Non-pigmented ciliary epithelial cell (primary cell): ENCODE measurements around the gene SHOX.
"Not testable (repeated sequence)": the region's sequence is repeated elsewhere in the genome, so short reads cannot be mapped to it uniquely, and the experiment has no call there.

Experiments
- DNase-seq: peaks from one replicate; pipeline ENCODE4 v3.0.0-alpha.2; 2010; ENCODE audit warnings: low read depth

The SHOX gene

DNA sequence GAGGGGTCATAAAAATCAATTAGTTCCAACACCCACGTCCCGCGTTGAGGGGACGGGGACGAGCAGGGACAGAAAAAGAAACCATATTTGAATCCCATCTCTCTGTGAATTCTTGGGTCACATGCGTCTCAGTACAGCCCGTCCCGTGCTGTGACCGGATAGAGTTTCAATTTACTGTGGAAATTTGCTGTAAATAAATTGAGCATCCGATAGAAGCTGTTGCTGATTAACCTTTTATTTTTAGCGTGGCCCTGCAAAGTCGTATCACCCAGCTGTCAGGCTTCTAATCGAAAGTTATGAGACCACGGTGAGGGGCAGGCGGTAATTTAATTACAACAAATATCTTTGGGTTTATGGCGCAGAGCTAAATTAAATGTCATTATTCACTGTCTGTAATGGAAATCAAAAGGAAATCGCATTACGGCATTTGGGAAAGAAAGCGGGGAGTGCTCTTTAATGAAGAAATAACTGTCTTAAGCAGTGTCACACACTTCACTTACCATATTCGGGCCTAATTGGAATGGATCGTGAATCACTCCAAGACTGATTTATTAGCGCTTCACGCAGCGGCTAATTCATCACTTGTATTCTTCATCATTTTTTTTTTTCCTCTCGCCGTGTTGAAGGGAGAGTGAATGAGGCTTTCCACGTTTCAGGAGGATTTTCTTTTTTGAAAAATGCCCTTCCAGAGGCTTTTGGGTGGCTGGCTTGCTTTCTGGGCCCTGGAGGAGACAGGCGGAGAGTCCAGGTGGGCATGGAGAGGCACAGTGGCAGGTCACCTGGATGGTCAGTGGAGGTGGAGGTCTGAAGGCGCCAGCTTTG lies 7.3 kb downstream of the SHOX start:
- no peak for DNase-seq

DNA sequence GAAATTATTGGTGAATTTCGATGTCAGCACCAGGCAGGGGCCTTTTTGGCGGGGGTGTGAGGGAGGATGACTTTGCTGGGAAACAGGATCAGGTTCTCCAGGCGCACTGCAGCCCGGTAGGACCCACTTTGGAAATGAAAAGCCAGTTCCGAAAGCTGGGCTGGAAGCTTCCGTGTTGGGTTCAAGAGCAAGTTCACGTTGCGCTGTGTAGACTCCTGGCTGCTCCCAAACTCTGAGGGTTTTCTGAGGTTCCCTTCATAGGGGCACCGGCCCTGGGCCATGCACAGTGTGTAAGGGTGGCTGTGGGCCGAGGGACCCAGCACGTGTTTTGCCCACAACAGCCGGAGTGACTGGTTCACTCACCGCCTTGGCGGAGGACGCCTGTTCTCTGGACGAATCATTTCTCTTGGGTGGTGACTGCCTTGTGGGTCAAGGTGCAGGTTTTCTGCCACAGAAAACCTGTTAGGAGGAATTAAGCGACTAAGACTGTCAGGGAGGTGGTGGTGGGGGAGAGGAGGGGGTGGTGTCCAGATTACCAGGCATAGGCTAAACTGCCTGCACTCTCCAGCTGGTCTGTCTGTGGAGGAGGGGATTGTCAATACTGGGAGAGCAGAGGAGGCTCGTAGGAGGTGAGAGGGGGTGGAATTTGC lies 8.0 kb downstream of the SHOX start:
- DNase-seq = no peak

- DNase-seq = no peak
These were observed 8.6 kb downstream of the SHOX start for GRCh38 chrX:639151-639550.

DNA sequence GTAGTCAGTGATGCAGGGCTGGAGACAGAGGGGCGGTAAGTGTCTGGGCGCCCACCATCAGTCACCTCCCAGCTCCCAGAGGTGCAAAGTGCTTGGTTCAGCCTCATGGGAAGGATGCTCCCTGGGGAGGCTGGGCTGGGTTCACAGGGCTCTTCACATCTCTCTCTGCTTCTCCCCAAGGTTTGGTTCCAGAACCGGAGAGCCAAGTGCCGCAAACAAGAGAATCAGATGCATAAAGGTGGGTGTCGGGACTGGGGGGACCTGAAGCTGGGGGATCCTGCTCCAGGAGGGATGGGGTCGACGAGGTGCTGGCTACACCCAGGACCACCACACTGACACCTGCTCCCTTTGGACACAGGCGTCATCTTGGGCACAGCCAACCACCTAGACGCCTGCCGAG lies 10.1 kb downstream of the SHOX start:
- DNase-seq = no peak

DNA sequence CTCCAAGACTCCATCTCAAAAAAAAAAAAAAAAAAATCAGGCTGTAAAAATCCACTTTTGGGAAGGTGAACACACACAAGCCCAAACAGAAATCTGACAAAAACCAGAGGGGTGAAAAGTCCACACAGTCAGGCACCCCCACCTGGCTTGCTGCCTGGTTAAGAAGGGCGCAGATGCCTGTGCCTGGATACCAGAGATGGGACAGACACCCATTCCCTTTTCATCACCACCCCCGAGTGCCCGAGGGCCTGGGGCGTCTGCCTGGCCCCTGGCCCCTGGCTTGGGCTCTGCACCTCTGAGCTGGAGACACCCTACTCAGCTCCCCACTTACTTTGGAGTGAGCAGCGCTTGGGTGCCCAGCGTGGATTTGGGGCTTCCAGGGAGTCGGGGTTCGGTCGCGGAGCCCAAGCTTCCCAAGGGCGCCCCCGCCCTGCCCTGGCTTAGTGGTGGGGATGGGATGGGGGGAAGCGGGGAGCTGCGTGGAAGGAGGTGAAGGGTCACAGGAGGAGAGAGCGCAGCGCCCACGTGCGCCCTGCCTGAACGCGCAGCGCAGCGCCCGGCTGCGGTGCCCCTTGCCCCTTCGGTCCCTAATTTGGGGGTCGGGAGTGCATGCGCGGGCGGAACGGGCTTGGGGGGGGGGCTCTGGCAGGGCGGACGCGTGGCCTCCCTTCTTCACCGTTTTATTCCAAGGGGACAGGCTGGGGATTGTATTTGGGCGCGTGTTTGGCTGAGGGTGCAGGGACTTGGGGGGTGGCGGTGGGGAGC lies 11.3 kb downstream of the SHOX start:
- no peak for DNase-seq

GRCh38 chrX:642436-643240 lies 12.0 kb downstream of the SHOX start:
- DNase-seq = no peak

DNA sequence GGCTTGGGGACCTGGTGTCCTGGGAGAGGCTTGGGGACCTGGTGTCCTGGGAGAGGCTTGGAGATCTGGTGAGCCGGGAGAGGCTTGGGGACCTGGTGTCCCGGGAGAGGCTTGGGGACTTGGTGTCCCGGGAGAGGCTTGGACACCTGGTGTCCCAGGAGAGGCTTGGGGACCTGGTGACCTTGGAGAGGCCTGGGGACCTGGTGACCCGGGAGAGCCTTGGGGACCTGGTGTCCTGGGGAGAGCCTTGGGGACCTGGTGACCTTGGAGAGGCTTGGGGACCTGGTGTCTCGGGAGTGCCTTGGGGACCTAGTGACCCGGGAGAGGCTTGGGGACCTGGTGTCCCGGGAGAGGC lies 12.6 kb downstream of the SHOX start:
- DNase-seq = no peak

- no peak for DNase-seq
These were observed 13.3 kb downstream of the SHOX start for GRCh38 chrX:643911-644303.

- no peak for DNase-seq
These were observed 14.0 kb downstream of the SHOX start for GRCh38 chrX:644304-645281.

DNA sequence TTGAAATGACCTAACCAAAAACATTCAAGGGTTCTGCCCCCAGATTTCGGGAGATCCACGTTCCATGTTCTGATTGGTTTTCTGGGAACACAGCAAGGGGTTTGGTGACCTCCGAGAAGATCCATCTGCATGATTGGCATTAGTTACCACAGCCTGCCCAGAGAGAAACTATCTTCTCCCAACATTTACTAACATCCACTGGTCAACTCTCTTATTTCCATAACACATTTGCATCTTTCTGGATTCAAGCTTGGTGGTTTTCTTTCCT lies 15.6 kb downstream of the SHOX start:
- DNase-seq = no peak

DNA sequence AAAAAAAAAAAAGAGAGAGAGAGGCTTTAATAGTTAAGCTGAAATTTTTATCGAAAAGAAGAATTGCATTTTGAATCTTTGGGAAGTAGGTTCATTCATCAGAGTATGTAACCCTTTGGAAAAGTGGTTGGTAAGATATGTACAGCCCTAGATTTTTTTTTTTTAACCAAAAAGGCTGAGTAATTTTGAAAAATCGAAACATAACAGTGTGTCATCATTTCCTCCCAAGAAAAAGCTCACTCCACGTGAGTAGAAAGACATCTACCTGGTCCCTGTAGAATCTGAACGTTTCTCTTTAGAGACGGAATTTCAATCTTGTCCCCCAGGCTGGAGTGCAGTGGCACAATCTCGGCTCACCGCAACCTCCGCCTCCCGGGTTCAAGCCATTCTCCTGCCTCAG lies 16.2 kb downstream of the SHOX start:
- no peak for DNase-seq

- DNase-seq = no peak
These were observed 18.6 kb downstream of the SHOX start for GRCh38 chrX:649166-649565.

GRCh38 chrX:650324-650723 lies 19.7 kb downstream of the SHOX start:
- no peak for DNase-seq

DNA sequence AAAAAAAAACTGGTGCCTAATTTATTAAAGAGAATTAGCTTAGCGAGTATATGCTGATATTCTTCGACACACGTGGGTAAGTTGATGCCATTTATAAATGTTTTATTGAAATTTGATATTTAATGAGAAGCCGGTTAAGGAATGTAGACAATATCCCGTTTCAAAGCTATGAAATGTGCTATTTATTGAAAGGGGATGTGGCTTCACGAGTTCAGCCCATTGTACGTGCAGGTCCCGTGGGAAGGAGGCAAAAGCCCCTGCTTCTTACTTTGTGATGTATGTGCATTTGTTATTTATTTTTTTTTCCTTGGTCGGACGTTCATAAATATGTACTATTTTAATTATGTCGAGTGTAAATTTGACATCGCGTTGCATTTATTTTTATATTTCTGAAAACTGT lies 20.2 kb downstream of the SHOX start:
- no peak for DNase-seq

GRCh38 chrX:651922-652321 lies 21.3 kb downstream of the SHOX start:
- DNase-seq = not testable (repeated sequence)

- DNase-seq = no peak
These were observed 21.8 kb downstream of the SHOX start for GRCh38 chrX:652341-652741.

- DNase-seq = no peak
These were observed 22.7 kb downstream of the SHOX start for GRCh38 chrX:653306-653705.

- DNase-seq = no peak
These were observed 30.6 kb downstream of the SHOX start for GRCh38 chrX:661154-661553.

- DNase-seq = no peak
These were observed 31.5 kb downstream of the SHOX start for GRCh38 chrX:662126-662525.

GRCh38 chrX:663841-664240 lies 33.2 kb downstream of the SHOX start:
- no peak for DNase-seq
